GM21526 (cell line): ENCODE results near the gene PDLIM5.

Experiments used
- ATAC-seq: cut with Tn5 transposase; IDR thresholded peaks from one replicate; pipeline ENCODE4 v1.9.1; 2021; ENCODE audit warnings: moderate library complexity; ENCODE audit not compliant: unreplicated experiment, low FRiP score

Gene PDLIM5

DNA sequence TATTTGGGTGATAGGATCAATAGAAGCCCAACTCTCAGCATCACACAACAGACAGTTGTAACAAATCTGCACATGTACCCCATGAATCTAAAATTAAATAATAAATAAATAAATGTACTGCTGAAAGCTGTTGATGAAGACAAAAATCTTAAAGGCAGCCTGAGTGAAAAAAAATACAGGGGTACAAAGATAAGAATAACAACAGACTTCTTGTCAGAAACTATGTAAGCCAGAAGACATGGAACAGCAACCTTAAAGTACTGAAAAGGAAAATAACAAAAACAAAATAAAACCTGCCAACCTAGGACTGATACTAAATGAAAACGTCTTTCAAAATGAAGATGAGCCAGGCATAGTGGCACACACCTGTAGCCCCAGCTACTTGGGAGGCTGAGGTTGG, 25.0 kb upstream of the PDLIM5 start:
- ATAC-seq, result no peak

DNA sequence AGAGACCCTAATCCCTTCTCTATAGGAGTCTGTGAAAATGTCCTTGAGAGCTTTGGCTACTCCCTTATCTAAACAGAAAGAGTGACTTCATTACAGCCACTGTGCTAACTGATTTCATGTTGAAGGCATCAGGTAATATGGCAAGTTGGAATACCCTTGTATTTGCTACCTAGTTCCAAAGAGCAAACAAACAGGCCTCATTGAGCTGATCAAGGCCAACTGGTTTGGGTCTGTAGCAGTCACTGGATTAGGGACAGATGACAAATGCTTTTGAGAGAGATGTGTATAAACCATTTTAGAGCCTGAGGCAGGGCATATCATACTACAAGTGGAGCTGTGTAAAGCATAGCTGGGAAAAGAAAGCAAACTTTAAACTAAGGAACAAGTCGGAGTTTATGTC, 22.9 kb upstream of the PDLIM5 start:
- ATAC-seq, result no peak

DNA sequence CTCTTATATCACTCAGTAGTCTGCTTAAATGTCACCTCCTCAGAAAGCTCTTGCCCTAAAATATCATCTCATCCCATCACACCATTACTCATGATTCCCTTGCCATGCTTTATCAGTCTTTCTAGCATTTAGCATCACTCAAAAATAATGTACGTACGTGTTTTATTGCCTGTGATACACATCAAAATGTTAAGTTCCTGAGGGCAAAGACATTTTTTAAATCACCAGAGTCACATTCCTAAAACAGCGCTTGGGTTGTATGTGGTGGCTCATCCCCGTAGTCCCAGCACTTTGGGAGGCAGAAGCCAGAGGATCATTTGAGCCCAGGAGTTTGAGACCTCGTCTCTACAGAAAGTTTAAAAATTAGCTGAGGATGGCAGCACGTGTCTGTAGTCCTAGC, 21.3 kb upstream of the PDLIM5 start:
- no peak for ATAC-seq

DNA sequence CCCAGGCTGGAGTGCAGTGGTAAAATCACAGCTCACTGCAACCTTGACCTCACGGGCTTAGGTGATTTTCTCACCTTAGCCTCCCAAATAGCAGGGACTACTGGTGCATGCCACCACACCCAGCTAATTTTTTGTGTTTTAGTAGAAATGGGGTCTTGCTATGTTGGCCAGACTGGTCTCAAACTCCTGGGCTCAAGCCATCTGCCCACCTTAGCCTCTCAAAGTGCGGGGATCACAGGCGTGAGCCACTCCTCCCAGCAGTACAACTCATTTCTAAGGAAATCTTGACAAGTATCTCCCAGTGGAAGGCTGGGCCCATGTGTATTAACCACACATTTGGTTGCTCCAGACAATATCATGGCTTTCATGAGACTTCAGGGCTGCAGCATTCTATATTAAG, 20.4 kb upstream of the PDLIM5 start:
- no peak for ATAC-seq

DNA sequence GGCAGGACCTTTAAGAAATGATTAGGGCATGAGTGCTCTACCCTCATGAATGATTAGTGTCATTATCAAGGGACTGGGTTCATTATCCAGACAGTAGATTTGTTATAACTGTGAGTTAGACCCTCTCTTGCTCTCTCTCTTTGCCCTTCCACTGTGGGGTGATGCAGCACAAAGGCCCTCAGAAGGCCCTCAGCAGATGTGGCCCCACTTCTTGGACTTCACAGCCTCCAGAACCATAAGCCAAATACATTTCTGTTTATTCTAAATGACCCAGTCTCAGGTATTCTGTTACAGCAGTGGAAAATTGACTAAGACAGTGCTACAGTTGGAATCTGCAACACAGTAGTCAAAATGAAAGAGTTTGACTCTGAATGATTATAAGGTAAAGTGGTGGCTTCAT, 17.2 kb upstream of the PDLIM5 start:
- no peak for ATAC-seq

DNA sequence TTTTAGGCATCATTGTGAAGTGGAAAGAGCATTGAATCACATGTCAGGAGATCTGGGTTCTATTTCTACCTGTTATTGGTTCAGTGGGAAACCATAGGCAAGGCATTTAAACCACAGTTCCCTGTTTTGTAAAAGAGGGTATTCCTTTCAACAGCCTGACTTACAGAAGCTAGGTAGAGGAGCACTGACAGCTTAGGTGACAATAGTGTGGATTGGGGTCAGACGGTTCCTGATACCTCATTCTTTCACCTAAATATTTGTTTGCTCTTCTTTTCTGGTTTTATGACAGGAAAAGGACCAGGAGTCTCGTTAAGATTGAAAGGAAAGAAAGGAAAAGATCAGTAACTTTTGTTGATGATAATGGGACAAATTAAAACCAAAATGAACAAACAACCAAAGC, 15.9 kb upstream of the PDLIM5 start:
- no peak for ATAC-seq

- ATAC-seq, result no peak
Measured at GRCh38 chr4:94436512-94436911, 15.2 kb upstream of the PDLIM5 start.

GRCh38 chr4:94439606-94440005, 12.1 kb upstream of the PDLIM5 start:
- ATAC-seq, result no peak

DNA sequence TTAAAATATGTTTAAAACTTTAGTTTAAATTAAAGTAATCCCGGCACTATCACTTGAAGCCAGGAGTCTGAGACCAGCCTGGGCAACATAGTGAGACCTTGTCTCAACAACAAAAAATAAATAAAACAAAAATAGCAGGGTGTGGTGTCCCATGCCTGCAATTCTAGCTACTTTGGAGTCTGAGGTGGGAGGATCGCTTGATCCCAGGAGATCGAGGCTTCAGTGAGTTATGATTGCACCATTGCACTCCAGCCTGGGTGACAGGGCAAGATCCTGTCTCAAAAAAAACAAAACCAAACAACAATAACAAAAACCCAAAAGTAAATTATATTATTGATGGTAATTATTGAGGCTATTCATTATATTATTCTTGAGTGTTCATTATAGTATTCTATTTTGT, 9.9 kb upstream of the PDLIM5 start:
- ATAC-seq, result no peak

DNA sequence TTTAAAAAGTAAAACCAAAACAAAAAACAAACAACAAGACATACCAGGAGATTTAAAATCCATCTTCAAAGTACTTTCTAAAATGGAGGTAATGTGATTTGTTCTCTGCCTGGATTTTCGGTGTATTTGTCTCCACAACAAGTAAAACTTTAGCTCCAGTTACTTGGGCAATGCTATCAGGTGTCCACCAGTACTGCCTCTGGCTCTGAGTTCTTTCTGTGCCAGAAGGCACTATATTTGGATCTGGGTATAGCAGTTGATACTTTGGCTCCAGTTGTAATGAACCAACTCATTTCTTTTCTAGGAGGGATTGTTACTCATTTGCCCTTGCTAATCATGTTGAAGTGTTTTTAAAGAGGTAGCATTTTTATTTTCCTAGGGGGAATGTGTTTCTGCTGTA, 9.5 kb upstream of the PDLIM5 start:
- no peak for ATAC-seq

GRCh38 chr4:94446386-94446785, 5.4 kb upstream of the PDLIM5 start:
- no peak for ATAC-seq

DNA sequence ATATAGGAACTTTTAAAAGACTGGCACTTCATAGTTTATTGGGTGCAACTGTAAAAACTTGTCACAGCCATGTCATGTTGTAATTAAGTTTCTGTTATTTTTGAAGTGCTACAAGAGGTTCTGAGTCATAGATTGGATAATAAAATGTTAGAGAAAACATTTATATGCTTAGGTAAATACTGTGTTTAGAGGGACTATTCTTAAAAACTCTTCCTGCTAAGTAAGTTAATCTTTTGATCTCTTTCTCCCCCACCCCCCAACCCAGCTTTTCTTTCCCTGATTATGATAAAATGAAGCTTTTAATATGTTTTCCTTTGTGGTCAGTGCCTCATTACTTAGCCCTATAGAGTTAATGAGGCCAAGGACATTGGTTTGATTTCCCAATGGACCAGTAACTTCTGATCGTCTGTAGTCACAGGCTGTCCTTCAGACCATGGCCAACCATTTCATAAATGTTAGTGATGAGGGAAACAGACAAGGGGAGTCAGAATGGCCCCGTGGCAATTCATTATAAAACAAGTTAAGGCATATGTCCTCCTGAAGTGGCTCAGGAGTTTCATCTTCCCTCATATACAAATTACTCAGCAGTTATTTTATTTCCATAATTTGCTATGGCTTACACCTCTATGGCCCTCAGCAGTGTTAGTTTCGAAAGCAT, 3.9 kb upstream of the PDLIM5 start:
- no peak for ATAC-seq

GRCh38 chr4:94448815-94449375, 2.8 kb upstream of the PDLIM5 start:
- no peak for ATAC-seq

DNA sequence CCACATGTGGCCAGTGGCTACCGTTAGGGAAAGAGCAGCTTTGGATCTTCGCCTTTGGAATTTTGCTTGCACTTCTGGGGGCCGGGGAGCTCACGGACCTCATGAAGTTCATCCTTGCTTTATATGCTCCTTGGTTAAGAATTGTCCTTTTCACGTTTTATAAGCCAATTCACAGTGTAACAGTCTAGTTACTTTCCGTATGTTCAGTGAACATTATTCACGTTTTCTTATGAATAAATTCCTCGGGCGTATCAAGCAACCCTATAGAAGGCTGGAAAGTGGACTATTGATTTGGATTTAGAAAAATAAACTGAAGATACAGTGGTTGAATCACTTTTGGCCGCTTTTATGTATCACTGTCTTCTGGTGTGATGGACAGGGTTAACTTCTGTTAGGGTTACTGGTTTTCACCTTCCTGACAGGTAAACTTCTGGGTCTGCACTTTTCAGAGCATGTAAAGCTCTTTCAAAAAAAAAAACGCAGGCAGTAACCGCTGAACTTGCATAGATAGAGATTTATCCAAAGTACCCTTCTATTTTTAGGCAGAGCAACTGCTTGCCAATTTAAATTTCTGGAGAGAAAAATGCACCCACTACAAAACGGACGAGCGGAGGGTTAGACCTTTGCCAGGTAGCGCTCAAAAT, 569 bp upstream of the PDLIM5 start:
- no peak for ATAC-seq

GRCh38 chr4:94452476-94453371, 982 bp downstream of the PDLIM5 start:
- peak; percentile 16 for ATAC-seq

GRCh38 chr4:94453391-94453963, 1.7 kb downstream of the PDLIM5 start:
- no peak for ATAC-seq

GRCh38 chr4:94454405-94454804, 2.7 kb downstream of the PDLIM5 start:
- ATAC-seq, result no peak

DNA sequence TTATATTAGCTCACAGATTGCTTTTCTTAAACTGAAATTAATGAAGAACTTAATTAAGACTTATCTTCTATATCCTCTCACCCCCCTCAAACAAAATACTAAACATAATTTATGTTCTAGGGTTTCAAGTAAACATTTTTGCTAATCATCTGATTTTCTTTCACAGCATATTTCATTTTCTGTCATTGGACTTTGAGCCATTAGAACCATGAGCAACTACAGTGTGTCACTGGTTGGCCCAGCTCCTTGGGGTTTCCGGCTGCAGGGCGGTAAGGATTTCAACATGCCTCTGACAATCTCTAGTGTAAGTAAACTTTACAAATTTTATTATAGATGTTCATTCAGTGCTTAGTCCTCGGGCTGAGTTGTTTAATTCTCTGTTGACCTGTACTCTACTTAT, 3.3 kb downstream of the PDLIM5 start:
- ATAC-seq, result no peak

GRCh38 chr4:94457692-94458106, 6.0 kb downstream of the PDLIM5 start:
- no peak for ATAC-seq

GRCh38 chr4:94458682-94459081, 6.9 kb downstream of the PDLIM5 start:
- no peak for ATAC-seq
